Neural cell (in vitro differentiated cells): ENCODE measurements around the gene EPN1. TPM values are rescaled to one million over a fixed set of nuclear protein-coding genes. Genes with fewer than 3 reads are reported as not detected.

Experiments
- H2AFZ ChIP-seq: fragments of 200-600, 300-800 bp; sonication (generic), shearing (Covaris generic); 2 replicates; pipeline ENCODE4 v1.6.0; 2014; ENCODE audit warnings: low read depth, mild to moderate bottlenecking, antibody characterized with exemption, low read length, moderate library complexity
- H3F3A ChIP-seq: fragments of 200-600 bp; shearing (Covaris generic); 2 replicates; pipeline ENCODE4 v1.6.1; 2016; ENCODE audit warnings: mild to moderate bottlenecking, moderate library complexity, mixed read lengths, antibody characterized with exemption, low read length; ENCODE audit not compliant: insufficient read depth, poor library complexity, severe bottlenecking
- H3K27ac ChIP-seq: fragments of 200-600, 300-800 bp; sonication (generic), shearing (Covaris generic); 2 replicates; pipeline ENCODE4 v1.5.1; 2014; ENCODE audit warnings: mild to moderate bottlenecking, low read length, moderate library complexity
- H3K27me3 ChIP-seq: fragments of 300-800, 200-600 bp; sonication (generic), shearing (Covaris generic); 2 replicates; pipeline ENCODE4 v1.6.0; 2014; ENCODE audit warnings: mild to moderate bottlenecking, low read depth, low read length, moderate library complexity; ENCODE audit not compliant: insufficient read depth
- H3K36me3 ChIP-seq: fragments of 300-800, 200-600 bp; sonication (generic), shearing (Covaris generic); 2 replicates; pipeline ENCODE4 v1.5.1; 2014; ENCODE audit warnings: mild to moderate bottlenecking, antibody characterized with exemption, low read length, moderate library complexity; ENCODE audit not compliant: insufficient read depth
- H3K4me2 ChIP-seq: fragments of 300-800, 200-600 bp; sonication (generic), shearing (Covaris generic); 2 replicates; pipeline ENCODE4 v1.6.0; 2014; ENCODE audit warnings: mild to moderate bottlenecking, low read length
- H3K4me3 ChIP-seq: fragments of 300-800, 200-600 bp; sonication (generic), shearing (Covaris generic); 2 replicates; pipeline ENCODE4 v1.5.1; 2014; ENCODE audit warnings: mild to moderate bottlenecking, low read length, moderate library complexity
- H3K79me2 ChIP-seq: fragments of 200-600 bp; shearing (Covaris generic); replicated peaks from 2 replicates; pipeline ENCODE4 v1.6.0; 2014; ENCODE audit warnings: mild to moderate bottlenecking, low read length, moderate library complexity; ENCODE audit not compliant: insufficient read depth
- H3K9ac ChIP-seq: fragments of 300-800, 200-600 bp; sonication (generic), shearing (Covaris generic); 2 replicates; pipeline ENCODE4 v1.6.1; 2016; ENCODE audit warnings: mild to moderate bottlenecking, low read length, mixed read lengths
- H3K9me2 ChIP-seq: fragments of 200-600 bp; shearing (Covaris generic); 2 replicates; pipeline ENCODE4 v1.6.1; 2016; ENCODE audit warnings: mild to moderate bottlenecking, low read length, mixed read lengths; ENCODE audit not compliant: insufficient read depth
- H3K9me3 ChIP-seq: fragments of 200-600, 300-800 bp; sonication (generic), shearing (Covaris generic); 2 replicates; pipeline ENCODE4 v1.6.1; 2016; ENCODE audit warnings: mild to moderate bottlenecking, mixed run types, low read length, moderate library complexity, mixed read lengths
- H4K20me1 ChIP-seq: fragments of 200-600 bp; shearing (Covaris generic); 2 replicates; pipeline ENCODE4 v1.6.1; 2016; ENCODE audit warnings: mild to moderate bottlenecking, mixed run types; ENCODE audit not compliant: insufficient read depth
- EP300 ChIP-seq: fragments of 450-650 bp; conservative IDR thresholded peaks from 2 replicates; pipeline ENCODE4 v1.6.1; 2014; ENCODE audit warnings: antibody characterized with exemption, mild to moderate bottlenecking, moderate library complexity; ENCODE audit not compliant: poor library complexity, severe bottlenecking
- EZH2 ChIP-seq: fragments of 200-600, 300-800 bp; shearing (Covaris generic), sonication (generic); IDR thresholded peaks from 2 replicates; pipeline ENCODE4 v1.6.1; 2014; ENCODE audit warnings: antibody characterized with exemption, low read length, borderline replicate concordance, mild to moderate bottlenecking; ENCODE audit not compliant: insufficient read depth, poor library complexity, severe bottlenecking
- MXI1 ChIP-seq: fragments of 450-650 bp; conservative IDR thresholded peaks from 2 replicates; pipeline ENCODE4 v1.6.1; 2014; ENCODE audit warnings: antibody characterized with exemption, mild to moderate bottlenecking; ENCODE audit not compliant: poor library complexity, severe bottlenecking
- POLR2AphosphoS5 ChIP-seq: IDR thresholded peaks from 2 replicates; pipeline ENCODE4 v1.6.1; 2012
- RAD21 ChIP-seq: fragments of 450-650 bp; conservative IDR thresholded peaks from 2 replicates; pipeline ENCODE4 v1.6.1; 2014; ENCODE audit warnings: antibody characterized with exemption, mild to moderate bottlenecking, moderate library complexity
- SMC3 ChIP-seq: fragments of 450-650 bp; conservative IDR thresholded peaks from 2 replicates; pipeline ENCODE4 v1.6.1; 2014; ENCODE audit warnings: antibody characterized with exemption, mild to moderate bottlenecking, moderate library complexity; ENCODE audit not compliant: poor library complexity
- TAF1 ChIP-seq: IDR thresholded peaks from 2 replicates; pipeline ENCODE4 v1.6.1; 2012; ENCODE audit warnings: low read depth
- polyA plus RNA-seq: library from polyadenylated mRNA; depleted of rRNA; stranded (reverse); fragments of >200 nt; gene quantifications from 2 replicates; pipeline ENCODE4 v1.2.3, GENCODE V29; 2014
- TF ChIP-seq, protein P1 (sequence below): fragments of 450-650 bp; IDR thresholded peaks from 2 replicates; pipeline ENCODE4 v1.5.1; 2014; ENCODE audit warnings: antibody characterized with exemption, mild to moderate bottlenecking, moderate library complexity; ENCODE audit not compliant: poor library complexity, severe bottlenecking
- TF ChIP-seq, protein P2 (sequence below): IDR thresholded peaks from 2 replicates; pipeline ENCODE4 v1.6.1; 2012; ENCODE audit warnings: borderline replicate concordance

The EPN1 gene
- polyA plus RNA-seq, 1 donor from 2014 or later = 21.0 TPM

GRCh38 chr19:55652311-55653128 lies 22.5 kb upstream of the EPN1 start:
- H3K4me3 ChIP-seq = no peak overlapping the region
- H3K9me3 ChIP-seq = no peaks in the 10 kb centered on the region
- H3F3A ChIP-seq = no peaks in the 10 kb centered on the region
- TF ChIP-seq EP300 (no peak), MXI1 (no peak), POLR2AphosphoS5 (no peak), SMC3 (no peak), RAD21 (no peak), TAF1 (no peak), EZH2 (no peak)
- TF ChIP-seq, protein P1, sequence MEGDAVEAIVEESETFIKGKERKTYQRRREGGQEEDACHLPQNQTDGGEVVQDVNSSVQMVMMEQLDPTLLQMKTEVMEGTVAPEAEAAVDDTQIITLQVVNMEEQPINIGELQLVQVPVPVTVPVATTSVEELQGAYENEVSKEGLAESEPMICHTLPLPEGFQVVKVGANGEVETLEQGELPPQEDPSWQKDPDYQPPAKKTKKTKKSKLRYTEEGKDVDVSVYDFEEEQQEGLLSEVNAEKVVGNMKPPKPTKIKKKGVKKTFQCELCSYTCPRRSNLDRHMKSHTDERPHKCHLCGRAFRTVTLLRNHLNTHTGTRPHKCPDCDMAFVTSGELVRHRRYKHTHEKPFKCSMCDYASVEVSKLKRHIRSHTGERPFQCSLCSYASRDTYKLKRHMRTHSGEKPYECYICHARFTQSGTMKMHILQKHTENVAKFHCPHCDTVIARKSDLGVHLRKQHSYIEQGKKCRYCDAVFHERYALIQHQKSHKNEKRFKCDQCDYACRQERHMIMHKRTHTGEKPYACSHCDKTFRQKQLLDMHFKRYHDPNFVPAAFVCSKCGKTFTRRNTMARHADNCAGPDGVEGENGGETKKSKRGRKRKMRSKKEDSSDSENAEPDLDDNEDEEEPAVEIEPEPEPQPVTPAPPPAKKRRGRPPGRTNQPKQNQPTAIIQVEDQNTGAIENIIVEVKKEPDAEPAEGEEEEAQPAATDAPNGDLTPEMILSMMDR = no peak
- TF ChIP-seq, protein P2, sequence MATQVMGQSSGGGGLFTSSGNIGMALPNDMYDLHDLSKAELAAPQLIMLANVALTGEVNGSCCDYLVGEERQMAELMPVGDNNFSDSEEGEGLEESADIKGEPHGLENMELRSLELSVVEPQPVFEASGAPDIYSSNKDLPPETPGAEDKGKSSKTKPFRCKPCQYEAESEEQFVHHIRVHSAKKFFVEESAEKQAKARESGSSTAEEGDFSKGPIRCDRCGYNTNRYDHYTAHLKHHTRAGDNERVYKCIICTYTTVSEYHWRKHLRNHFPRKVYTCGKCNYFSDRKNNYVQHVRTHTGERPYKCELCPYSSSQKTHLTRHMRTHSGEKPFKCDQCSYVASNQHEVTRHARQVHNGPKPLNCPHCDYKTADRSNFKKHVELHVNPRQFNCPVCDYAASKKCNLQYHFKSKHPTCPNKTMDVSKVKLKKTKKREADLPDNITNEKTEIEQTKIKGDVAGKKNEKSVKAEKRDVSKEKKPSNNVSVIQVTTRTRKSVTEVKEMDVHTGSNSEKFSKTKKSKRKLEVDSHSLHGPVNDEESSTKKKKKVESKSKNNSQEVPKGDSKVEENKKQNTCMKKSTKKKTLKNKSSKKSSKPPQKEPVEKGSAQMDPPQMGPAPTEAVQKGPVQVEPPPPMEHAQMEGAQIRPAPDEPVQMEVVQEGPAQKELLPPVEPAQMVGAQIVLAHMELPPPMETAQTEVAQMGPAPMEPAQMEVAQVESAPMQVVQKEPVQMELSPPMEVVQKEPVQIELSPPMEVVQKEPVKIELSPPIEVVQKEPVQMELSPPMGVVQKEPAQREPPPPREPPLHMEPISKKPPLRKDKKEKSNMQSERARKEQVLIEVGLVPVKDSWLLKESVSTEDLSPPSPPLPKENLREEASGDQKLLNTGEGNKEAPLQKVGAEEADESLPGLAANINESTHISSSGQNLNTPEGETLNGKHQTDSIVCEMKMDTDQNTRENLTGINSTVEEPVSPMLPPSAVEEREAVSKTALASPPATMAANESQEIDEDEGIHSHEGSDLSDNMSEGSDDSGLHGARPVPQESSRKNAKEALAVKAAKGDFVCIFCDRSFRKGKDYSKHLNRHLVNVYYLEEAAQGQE = no peak
- no peak overlapping the region for H2AFZ ChIP-seq
- H4K20me1 ChIP-seq = peaks cover 16% of the 10 kb centered on the region
- H3K27me3 ChIP-seq = no peaks in the 10 kb centered on the region
- no peak overlapping the region for H3K27ac ChIP-seq
- no peaks in the 10 kb centered on the region for H3K36me3 ChIP-seq
- no peaks in the 10 kb centered on the region for H3K9me2 ChIP-seq
- peaks cover 25% of the 10 kb centered on the region for H3K79me2 ChIP-seq
- no peak overlapping the region for H3K9ac ChIP-seq
- H3K4me2 ChIP-seq = no peak overlapping the region

DNA sequence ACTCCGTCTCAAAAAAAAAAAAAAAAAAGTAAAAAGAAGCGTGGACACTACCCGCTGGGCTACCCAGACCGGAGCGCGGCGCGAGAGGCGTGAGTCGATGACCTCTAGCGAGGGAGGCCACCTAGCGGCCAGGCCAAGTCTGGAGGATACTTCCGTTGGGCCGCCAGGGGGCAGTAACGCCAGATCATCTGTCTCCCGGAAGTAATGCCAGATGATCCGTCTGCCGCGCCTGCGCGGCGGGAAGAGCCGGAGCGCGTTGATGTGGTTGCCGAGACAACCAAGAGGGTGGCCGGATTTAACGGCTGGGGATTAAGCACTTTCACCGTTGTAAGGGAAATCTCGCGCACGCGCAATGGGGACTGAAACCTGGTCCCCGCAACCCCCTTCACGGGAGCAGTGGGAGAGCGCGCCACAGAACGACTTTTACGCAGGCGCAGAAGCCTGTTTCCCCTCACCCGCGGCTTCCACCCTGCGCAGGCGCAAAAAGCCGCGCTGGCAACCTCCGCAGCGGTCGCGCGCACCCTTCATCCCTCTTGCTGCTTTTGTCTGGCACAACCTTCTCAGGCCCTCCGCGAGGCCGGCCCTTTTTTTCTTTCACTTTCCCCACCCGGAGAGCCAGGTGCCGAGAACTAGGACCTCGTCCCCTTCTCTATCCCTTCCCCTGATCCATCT lies 21.2 kb upstream of the EPN1 start:
- Histone ChIP-seq H3K9me3 (no peaks in the 10 kb centered on the region), H3K36me3 (no peaks in the 10 kb centered on the region), H3K27me3 (no peaks in the 10 kb centered on the region), H3K4me3 (peak overlapping the region; percentile 91), H3K27ac (peak overlapping the region; percentile 97), H3K4me2 (no peak overlapping the region), H3K79me2 (peaks cover 34% of the 10 kb centered on the region), H4K20me1 (peaks cover 26% of the 10 kb centered on the region), H3F3A (no peaks in the 10 kb centered on the region), H2AFZ (peak overlapping the region; percentile 57), H3K9me2 (no peaks in the 10 kb centered on the region), H3K9ac (peak overlapping the region; percentile 91)
- peak; percentile 77 for TF ChIP-seq RAD21
- peak; percentile 90 for TF ChIP-seq SMC3
- TF ChIP-seq, protein P1 = peak; percentile 100
- peak; percentile 99 for TF ChIP-seq POLR2AphosphoS5
- peak; percentile 38 for TF ChIP-seq TAF1
- TF ChIP-seq MXI1 = peak; percentile 87
- peak; percentile 45 for TF ChIP-seq EP300
- TF ChIP-seq, protein P2 = peak; percentile 55
- TF ChIP-seq EZH2 = no peak
